HG03442 (cell line): ENCODE measurements around the gene ABCC6.
"Not testable (repeated sequence)": the region's sequence is repeated elsewhere in the genome, so short reads cannot be mapped to it uniquely, and the experiment has no call there.

Source experiments
- ATAC-seq: cut with Tn5 transposase; IDR thresholded peaks from one replicate; pipeline ENCODE4 v1.9.1; 2021; ENCODE audit warnings: mild to moderate bottlenecking, moderate library complexity; ENCODE audit not compliant: unreplicated experiment

The ABCC6 gene

DNA sequence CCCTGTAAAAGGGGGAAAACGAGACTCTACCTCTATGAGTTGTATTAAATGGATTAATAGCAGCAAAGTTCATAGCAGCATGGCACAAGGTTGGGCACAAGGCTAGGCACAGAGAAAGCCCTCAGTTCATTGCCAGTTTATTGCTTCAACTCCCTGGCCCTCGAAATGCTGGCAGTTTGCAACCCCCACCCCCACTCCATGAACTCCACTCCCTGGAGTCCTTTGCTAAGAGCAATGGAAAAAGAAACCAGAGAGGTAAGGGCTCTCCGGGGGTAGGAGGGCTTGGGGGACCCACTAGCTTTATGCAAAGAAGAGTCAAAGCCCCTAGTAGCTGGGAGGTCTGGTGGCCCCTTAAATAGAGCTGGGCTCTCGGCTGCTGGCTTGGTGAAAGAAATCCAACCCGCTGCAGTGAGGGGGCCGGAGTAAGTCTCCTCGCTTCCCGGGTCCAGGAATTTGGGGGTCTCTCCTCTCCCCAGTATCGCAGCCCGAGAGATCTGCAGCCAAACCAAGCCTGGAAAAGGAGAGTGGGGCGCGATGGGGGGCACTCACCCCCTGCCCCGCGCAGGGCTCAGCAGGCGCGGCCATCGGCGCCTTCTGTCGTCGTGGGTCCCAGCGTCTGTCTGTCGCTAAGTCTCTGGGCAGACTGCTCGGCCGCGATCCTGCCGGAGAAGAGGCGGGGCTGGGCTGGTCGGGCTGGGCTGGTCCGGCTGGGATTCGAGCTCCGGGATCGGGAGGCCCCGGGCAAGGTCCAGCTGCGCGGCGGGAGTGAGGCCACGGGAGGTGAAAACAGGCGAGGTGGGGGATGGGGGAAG is at the start of gene ABCC6:
TSS of gene ABCC6 (minus strand) at position 645 of the 812 bp plus-strand sequence. CDS start at position 585, 60 bp downstream.
- not testable (repeated sequence) for ATAC-seq

DNA sequence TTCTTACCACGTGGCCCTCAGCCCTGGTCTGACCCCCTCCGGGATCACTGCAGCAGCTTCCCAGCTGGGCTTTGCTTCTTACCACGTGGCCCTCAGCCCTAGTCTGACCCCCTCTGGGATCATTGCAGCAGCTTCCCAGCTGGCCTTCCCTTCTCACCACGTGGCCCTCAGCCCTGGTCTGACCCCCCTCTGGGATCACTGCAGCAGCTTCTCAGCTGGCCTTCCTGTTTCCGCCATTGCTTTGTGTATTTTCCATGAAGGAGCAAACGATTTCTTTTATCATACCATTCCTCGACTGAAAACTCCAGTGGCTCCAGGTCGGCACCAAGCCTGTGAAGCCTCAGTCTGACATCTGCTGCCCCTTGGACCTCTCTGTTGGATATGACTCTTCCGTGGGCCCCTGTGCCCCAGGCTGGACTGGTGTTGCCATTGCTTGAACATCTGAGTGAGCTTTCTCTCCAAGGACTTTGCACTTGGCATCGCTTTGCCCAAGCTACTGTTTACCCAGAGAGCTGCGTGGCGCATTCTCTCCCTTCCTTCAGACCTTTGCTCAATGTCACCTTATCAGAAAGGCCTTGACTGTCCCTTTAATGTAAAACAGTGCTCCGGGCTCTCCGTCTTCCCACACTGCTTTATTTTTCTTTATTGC is 49.4 kb upstream of the ABCC6 start:
- ATAC-seq, result not testable (repeated sequence)

DNA sequence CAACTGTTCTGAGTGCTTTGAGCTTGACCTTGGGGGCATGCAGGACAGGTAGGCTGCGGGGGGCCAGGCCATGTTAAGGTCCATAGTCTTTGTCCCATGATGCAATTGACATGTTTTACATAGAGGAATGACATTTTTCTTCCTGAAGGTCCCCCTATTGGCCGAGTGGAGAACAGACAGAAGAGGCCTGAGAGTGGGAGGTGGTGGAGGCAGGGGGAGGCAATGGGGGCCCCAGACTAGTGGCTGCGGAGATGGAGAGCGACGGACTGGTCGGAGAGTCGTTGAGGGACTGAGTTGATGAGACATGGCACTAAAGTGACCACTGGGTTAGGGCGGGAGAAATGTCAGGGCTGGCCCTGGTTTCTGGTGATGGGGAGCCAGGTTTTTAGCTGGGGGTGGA is 48.4 kb upstream of the ABCC6 start:
- ATAC-seq, result not testable (repeated sequence)

DNA sequence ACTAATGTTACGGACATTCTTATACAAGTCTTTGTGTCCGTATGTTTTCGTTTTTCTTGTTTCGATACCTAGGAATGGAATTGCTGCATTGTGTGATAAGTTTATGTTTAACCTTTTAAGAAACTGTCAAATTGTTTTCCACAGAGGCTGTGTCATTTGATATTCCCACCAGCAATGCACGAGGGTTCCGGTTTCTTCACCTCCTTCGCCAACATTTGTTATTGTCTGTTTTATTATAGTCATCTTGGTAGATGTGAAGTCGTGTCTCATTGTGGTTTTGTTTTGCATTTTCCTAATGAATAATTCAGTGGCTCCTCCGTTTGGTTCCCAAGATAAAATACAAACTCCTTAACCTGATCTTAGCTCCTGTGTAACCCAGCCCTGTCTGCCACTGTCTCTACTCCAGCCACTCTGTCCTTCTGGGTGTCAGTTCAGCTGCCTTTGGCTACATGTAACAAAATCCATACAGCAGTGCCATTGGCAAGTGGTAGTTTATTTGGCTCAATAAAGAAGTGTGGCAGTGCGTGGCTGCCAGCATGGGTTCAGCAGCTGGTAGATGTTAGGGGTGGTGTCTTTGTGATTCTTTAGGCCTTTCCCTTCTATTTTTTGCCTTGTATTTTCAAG is 45.0 kb upstream of the ABCC6 start:
- not testable (repeated sequence) for ATAC-seq

DNA sequence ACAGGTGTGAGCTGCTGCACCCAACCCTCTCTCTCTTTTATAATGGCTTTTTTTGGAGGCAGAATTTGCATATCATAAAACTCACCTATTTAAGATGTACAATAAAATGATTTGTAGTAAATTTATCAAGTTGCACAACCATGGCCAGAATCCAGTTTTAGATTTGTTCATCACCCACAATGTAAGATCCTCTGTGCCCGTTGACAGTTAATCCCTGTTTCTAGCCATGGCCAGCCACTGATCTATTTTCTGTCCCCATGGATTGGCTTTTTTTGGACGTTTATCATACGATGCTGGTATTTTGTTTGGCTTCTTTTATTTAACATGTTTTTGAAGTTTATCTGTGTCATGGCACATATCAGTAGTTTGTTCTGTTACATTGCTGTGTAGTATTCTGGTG is 44.4 kb upstream of the ABCC6 start:
- not testable (repeated sequence) for ATAC-seq

DNA sequence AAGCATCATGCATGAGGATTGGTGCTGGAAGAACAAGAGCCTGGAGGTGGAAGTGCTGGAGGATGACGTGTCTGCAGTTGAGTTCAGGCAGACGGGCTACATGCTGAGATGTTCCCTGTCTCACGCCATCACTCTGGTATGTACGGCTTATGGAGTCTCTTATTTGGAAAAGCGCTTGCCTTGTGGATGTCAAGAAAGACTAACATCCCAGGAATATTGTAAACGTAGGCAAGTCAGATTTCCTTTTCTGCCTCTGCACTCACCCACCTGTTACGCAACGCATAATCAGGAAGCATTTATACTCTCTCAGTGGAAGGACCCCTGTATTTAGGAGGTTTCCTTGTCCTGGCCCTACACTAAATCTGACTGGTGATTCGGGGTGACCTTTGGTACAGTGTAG is 41.8 kb upstream of the ABCC6 start:
- ATAC-seq, result not testable (repeated sequence)

DNA sequence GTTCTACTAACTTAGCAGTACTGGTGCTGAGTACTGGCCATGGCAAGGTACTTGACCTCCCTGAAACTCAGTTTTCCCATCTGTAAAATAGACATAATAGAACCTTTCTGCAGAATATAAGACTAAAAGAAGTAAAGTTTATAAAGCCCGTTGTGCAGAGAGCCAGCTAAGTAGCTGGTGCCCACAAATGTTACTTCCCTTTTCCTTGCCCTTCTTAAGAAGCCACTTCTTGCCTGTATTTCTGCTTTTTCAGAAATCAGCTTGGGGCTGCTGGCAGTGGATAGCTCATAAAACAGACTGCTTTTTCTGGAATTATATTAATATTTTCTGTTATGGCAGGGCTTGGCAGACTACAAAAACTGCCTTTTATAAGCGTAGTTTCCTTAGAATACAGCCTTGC is 40.7 kb upstream of the ABCC6 start:
- not testable (repeated sequence) for ATAC-seq

DNA sequence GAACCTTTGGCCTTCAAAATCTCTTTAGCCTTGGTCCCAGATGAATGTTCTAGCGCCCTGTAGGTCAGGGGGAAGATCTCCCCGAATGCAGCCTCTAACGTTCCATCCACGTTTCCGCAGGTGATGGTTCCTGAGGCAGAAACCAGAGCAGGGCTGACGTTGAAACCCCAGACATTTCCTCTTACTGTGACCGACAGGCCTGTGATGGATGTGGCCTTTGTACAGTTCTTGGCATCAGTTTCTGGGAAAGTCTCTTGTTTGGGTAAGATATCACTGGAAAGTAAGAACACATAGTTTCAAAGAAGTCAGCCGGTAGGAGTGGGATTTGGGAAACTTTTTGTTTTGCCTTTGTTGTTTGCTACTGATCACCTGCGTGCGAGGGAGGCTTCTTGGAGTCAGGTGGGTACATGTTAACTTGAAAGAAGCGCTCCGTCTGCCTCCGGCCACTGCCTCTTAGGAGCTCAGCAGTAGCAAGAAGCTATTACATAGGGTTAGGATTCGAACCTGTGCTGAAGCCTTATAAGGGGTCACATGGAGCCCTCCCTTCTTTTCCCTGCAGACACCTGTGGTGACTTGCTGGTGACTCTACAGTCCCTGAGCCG is 39.8 kb upstream of the ABCC6 start:
- ATAC-seq, result not testable (repeated sequence)

DNA sequence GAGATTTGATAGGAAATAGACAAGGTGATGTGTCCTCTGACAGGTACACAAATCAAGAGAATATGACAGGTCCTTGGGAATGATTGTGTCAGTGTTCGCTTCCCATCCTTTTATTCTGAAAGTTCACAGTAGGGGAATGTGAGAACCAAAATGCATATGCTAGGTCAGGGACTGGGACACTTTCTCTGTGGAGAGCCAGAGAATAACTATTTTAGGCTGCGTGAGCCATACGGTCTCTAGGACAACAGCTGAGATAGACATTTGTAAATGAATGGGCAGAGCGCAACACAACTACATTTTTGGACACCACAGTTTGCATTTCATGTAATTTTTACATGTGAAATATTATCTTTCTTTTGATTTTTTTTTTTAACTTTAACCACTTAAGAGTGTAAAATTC is 36.7 kb upstream of the ABCC6 start:
- not testable (repeated sequence) for ATAC-seq

DNA sequence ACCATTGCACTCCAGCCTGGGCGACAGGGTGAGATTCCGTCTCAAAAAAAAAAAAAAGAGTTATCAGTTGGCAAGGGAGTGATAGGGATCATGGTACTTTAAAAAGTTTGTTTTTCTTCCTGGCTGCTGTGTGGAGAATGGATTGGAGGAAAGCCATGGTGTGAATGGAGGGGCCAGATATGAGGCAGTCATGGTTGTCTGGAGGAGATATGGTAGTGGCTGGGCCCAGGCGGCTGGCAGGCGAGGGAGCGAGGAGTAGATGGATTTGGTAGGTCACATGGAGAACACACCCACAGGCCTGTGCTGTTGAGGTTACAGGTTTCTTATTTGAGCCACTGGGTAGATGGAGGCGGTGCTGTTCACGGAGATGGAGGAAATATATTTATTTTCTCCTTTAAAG is 35.5 kb upstream of the ABCC6 start:
- not testable (repeated sequence) for ATAC-seq

DNA sequence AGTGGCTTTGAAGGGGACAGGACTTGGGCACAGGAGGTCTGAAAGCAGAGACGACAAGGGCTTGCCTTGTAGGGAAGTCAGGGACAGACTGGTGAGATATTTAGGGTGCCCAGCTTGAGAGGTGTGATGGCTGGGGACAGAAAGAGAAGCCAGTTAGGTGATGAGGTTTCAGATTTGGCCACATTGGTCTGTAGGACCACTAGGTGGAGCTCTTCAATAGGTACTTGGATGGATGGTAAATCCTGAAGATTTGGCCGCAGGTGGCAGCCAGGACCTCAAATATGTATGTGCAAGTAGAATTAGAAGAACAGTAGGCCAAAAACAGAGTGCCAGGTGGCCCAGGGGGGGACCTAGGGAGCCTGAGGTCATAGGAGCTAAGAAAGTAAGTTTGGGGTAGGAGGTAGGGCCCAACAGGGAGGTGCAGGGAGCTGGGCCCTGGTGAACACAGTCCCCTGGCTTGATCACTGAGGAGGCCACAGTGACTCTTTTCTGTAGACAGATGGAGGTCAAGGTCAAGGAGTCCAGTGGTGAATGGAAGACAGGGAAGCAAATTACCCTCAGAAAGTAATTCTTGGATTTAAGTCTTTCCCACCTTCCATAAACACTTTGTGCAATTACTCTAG is 34.1 kb upstream of the ABCC6 start:
- not testable (repeated sequence) for ATAC-seq

DNA sequence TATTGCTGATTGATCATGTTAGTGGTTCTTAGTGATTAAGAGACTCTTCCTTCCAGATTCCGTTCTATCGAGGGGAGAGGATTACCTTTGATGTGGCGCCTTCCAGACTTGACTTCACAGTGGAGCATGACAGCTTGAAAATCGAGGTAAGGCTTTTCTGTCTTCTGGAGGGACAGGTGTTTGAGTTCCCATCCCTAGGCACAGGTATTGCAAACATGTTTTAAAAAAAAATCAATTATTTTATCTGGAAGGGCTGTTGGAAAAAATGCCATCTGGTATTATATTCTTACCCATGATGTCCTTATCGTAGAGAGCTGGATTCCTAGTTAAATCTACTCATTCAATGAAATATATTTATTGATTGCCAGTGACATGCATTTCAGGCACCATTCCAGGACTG is 29.1 kb upstream of the ABCC6 start:
- not testable (repeated sequence) for ATAC-seq

DNA sequence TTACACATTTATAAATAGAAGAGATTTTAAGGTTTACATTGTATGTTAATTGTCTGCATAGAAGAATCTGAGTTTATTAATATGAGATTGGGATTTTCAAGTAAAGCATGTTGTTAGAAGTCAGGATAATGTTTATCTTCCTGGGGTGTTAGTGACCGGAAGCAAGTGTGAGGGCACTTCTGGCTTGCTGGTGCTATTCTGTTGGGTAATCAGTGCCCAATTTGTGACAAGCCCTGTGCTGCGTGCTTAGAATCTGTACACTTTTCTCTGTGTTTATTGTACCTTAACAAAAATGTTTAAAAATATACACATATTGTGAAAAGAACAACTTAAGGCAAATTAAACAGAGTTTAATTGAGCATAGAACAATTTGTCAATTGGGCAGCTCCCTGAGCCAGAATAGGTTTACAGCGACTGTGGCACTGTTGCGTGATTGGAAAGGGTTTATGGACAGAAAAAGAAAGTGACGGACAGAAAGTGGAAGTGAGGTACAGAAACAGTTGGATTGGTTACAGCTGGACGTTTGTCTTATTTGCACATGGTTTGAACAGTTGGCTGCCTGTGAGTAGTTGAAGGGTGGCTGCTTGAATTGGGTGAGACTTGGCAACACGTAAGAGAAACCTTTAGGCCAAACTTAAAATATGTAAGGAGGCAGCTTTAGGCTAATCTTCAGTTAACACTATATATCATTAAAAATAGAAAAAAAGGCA is 26.5 kb upstream of the ABCC6 start:
- not testable (repeated sequence) for ATAC-seq

DNA sequence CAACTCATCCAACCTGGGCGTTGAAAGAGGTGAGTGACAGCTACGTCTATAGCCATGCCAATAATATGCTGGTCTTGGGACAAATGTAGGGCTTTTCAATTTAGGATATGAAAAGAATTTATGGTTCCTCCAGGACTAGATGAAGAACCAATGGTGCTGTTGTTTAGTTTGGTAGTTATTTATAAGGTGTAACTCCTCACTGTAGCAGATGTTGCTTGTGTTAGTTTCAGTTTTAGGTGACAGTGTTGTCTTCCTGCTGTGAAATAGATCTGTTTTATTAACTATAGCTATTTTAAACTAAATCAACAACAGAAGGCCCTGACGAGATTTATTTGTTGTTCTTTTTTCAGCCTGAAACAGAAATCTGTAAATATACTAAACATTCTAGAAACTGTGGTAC is 24.1 kb upstream of the ABCC6 start:
- ATAC-seq, result not testable (repeated sequence)

DNA sequence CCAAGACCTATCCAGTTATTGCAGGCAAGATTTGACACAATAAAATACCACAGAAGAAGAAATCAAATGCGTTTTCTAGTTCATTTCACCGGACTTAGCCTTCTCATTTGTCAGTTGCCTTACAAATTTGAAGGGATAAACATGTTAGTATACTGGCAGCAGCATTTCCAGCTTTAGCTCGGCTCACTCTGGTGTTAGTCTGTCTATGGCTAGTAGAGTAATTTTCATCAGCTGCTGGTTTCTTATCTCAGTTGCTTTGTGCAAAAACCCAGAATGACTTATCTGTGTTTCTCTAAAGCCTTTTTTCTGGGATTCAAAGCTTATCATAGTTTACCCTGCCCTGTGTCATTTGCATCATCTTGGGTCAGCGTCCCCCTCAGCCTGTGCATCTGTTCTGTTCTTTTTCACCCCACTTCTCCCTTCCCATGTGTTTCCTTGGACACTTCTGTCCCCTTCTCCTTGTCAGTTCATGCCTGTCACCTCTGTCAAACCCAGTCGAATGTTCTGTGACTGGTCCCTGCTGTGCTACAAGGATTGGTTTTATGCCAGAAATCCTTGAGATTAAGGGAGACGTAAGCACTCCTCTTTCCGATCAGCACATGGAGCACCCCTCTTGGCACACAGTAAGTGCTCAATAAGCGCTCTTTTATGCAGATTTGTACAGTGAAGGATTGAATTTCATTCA is 23.4 kb upstream of the ABCC6 start:
- ATAC-seq, result not testable (repeated sequence)

DNA sequence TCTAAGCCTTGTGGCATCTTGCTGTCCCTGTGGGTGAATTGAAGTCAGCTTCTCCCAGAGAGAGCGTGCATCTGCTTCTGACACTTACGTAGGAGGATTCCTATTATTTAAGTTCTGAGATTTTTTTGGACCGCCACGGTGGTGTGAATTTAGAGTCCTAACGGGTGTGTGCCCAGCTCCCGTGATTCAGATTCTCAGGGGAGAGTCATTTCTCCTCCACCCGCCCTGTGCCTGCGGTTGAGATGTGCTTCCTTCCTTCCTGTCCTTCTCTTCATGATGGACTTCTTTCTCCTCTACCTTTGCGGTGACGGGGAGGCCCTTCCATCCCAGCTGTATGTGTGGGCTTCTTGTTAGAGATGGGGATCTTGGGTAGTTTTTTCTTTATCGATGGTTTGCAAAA is 20.6 kb upstream of the ABCC6 start:
- not testable (repeated sequence) for ATAC-seq

DNA sequence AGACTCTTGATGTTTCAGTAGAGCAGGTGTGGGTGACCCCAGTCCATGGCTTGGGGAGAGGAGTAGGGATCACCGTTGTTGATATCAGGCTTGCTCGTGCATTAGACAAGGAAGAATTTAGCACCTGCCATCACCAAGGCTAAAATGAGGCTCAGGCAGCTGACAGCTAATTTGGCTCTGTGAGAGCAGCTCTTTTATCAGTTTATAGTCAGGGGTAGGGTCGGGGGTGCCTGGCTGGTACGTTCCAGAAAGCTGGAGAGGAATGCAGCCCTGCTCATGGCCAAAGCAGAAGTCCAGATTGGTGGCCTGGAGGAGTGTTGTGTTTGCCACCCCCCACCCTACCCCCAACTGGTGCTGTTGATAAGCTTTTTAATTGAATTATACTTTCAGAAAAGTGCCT is 17.4 kb upstream of the ABCC6 start:
- ATAC-seq, result not testable (repeated sequence)

DNA sequence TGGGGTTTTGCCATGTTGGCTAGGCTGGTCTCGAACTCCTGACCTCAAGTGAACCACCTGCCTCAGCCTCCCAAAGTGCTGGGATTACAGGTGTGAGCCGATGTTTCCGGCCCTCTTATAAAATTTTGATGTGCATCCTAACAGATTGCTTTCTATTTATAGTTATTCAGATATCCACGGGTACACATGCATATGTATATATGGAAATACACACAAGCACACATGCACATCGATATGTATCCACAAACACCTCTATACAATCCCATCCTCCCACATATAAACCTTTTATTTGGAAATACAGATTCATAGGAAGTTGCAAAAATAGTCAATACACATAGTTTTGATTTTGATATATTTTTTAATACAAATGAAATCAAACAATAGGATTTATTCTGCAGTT is 14.4 kb upstream of the ABCC6 start:
- ATAC-seq, result not testable (repeated sequence)

DNA sequence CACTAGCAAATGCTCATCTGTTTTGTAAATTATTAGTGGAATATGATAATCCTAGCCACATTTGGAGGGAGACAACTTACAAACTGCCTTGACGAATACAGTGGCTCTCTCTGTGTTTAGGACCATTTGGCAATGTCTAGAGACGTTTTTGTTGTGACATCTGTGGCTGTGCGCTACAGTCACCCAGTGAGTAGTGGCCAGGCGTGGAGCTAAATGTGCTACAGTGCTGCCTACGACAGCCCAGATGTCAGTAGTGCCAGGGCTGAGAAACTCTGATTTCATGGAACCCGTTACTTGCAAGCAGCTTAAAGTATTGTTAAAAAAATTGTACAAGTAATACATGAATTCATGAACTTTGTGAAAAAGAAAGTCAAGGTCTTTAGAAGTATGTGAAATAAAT is 13.8 kb upstream of the ABCC6 start:
- ATAC-seq, result not testable (repeated sequence)

DNA sequence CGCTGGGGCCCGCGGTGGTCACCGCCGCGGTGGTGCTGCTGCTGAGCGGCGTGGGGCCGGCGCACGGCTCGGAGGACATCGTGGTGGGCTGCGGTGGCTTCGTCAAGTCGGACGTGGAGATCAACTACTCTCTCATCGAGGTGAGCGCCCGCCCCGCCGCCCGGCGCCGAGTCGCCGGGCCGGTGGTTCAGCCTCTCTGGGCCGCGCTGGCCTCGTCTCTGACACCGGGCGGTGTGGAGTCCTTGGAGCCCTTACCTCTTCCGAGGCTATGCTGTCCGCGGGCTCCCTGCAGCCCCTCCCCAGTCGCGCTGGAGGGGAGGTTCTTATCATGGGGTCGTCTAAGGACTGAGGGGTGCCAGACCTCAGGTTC is 9.4 kb upstream of the ABCC6 start:
- ATAC-seq, result peak; percentile 31
